NCI-H510A treated with DMSO at 0.1 percent for 48 hours (cell line): ENCODE results near the gene TBL1Y.
"Not testable (repeated sequence)": the region's sequence is repeated elsewhere in the genome, so short reads cannot be mapped to it uniquely, and the experiment has no call there.

ENCODE experiments used
- DNase-seq: peaks from one replicate; lab custom pipeline; 2025; lab: John Stamatoyannopoulos, UW

The TBL1Y gene

DNA sequence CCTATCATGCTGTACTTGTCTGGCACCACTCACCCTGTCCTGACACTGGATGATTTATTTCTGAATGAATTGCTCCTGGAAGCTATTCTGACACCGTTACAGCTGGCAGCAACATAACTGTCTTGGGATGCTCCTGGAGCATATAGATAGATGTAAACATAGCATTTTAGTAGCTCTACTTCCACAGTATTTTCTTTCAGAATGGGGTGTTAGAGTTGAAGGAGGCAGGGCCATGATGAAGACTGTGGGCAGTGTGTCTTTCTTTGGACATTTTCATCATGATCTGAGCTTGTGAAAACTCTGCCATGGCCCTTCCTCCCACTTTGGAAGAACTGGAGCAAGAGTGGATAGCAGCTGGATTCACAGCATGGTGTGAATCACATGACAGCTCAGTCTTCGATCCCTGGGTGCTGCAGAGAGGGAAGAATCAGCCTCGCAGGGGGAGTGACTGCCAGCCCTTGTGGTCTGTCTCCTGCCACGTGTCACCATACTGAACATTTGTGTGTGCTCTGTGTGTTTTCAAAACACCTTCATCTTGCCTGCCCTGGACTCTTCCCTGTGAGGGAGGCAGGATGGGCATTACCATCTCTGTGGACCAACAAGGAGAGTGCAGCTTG, 61.9 kb downstream of the TBL1Y start:
- DNase-seq: no peak

DNA sequence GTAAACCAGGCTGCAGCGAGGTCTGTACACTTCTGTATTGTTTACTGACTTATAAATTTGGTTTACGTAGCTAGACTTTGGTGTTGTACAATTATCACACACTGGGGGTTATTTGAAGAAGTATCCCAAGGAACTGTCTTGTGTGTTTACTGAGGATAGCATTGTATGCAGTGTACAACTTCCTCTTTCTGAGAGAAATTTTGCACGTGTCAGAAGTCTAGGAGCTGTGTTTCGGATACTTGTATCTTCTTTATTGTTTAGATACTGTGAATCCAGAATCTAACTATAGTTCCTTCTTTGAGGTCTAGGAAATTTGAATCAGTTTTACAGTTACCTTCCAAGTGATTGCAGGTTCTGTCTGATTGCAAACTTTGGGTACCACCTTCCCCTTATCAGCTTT, 64.5 kb downstream of the TBL1Y start:
- no peak for DNase-seq

DNA sequence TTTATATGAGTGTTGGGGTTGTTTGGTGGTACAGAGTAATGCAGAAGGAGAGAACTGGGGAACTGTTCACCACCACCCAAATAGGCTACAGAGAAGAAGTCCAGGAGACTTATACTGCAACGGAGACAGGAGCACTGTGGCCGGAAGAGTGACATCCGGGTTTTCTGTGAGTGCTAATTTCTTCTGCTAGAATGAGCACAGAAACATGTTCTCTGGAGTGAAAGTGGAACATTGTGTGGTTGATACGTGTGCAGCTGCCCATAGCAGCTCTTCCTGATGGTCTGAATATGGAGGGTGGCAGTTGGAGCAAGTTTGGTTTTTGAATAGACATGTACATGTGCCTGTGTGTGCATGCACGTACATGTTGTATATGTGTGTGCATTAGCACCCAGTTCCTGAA, 67.3 kb downstream of the TBL1Y start:
- no peak for DNase-seq

DNA sequence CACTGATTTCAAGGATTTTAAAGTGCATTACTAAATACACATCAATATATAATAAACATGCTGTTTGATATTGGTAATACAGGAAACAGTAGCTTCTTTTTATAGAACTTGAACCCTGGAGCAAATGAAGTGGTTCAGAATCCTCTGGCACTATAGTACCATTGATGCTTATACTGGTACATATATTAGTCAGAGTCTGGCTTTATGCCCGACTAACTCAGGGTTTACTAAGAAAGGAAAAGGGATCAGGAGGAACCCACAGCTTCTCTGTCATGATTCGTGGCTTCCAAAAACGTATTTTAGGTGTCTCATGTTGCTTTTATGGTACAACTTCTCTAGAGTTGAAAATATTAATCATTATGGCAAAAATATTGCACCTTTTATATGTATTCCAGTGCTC, 72.7 kb downstream of the TBL1Y start:
- DNase-seq: no peak

DNA sequence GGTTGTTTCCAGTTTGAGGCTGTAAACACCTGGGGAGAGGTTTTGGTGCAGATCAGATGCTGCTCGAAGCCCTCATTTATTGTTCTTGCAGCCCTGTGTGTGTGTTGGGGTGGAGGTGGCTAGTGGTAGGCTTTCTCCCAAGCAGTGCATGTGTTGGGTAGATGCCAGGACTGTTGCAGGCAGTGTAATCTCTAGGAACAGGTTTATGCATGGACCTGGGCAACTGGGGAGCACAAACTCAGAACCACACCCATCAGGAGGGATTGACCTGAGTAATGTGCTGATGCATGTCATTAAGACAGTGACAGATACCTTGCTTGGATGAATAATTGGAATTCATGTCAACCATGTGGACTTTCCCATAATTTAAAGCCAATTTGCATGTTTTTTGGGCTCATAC, 77.3 kb downstream of the TBL1Y start:
- no peak for DNase-seq

DNA sequence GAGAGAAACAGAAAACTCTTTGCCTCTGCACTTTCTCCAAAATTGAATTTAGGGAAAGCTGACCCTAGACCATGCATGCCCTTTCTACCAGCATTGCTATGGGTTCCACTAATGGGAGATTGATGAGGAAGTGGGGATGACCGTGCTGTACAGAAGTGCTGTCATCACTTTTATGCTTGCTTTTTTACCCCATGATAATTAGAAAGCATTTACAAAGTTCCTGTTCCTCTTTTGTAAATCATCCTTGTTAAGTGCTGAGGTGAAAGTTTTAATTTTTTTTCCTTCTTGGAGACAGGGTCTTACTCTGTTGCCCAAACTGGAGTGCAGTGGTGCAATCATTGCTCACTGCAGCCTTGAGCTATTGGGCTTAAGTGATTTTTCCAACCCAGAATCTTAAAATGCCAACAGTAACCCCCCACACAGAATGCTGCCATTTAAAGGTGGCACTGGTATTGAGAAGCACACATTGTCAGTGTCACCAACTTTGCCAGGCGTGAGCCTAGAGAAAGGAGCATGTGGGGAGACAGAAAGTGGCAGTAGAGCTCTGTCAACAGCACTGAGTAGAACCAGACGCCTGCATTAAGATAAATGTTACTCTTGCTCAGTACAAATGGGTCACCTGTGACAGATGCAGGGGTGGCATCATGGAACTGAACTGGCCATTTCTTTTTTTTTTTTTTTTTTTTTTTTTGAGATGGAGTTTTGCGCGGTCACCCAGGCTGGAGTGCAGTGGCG, 79.6 kb downstream of the TBL1Y start:
- DNase-seq: no peak

DNA sequence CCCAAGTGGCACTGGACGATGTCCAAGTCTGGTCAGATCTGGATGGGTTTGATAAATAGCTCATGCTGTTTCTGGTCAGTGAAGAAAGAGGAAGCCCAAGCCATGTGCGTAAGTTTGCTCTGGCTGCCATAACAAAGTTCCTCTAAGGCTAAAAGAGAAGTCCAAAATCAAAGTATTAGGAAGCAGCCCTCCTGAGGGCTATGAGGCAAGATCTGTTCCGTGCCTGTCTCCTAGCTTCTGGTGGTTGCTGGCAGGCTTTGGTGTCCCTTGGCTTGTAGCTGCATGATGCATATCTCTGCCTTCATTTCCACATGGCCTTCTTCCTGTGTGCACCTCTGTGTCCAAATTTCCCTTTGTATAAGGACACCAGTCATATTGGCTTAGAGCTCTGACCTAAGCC, 81.5 kb downstream of the TBL1Y start:
- DNase-seq: no peak

DNA sequence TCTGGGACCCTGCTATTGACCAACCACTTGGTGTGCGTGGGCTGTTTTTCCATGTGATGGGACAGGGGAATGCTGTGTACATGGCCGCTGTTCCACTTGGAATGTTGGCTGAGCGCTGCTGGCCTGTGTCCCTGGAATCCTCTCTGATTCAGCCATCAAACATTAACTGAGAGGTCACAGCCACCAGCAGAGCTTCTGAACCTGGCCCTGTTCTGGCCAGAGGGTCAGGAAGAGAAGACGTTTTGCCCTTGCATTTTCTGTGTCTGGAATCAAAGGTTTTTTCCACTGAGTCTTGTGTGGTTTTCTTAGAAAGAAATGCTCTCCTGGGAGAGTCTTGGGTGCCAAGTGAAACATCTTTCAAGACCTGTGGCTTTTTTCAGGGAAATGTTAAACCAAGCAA, 85.5 kb downstream of the TBL1Y start:
- no peak for DNase-seq

DNA sequence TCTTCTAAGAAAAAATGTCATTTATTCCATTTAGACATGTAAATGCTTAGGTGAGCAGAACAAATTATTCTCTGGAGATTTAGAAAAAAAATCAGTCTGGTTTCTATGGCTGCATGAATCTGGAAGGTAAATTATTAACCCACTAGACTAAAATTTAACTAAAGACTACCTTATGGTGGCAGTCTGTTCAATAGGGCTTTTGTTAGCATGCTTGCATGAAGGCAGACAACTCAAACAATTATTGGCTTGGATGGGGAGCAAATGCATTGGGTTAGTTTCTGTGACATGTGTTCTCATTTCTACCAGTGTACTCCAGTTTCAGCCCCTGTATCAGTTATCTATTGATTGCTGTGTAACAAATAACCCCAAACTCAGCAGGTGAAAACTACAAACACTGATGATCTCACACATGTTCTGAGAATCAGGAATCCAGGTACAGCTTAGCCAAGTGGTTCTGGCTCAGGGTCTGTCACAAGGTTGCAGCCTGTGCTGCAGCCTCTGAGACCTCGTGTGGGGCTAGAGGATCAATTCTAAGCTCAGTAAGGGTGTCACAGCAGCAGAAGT, 87.1 kb downstream of the TBL1Y start:
- no peak for DNase-seq

DNA sequence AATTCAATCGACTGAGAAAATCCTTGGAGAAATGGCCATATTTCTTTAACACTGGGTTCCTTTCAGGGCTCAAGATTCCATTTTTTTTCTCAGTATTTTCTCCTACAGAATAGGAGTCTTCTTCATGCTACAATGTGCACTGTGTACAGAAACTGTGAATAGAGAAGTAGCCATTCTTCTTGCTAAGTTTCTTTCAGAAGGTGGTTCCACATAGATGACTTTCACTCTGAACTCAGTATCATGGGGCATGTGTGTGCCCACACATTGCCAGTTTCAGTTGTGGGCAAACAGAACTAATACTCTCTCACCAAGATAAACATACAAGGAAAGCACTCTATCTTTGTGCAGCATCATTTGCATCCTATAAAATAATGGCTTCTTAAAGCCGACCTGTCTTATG, 89.4 kb downstream of the TBL1Y start:
- no peak for DNase-seq

DNA sequence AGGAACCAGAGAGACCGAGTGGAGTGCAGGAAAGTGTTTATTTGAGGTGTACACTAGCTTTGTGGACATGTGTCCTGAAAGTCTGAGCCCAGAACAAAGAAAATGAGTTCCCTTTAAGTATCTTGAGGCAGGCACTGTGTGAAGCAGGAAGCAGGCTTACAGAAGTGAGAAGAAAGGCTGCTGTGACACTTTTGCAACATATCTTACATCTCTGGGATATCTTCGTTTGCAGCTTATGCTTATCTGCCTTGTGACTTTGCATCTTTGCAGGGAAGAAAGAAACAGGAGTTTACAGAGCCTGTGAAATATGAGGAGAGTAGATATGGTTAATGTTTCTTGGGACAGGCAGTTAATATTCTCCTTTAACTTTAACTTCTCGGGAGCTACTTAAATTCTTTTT, 92.1 kb downstream of the TBL1Y start:
- no peak for DNase-seq

DNA sequence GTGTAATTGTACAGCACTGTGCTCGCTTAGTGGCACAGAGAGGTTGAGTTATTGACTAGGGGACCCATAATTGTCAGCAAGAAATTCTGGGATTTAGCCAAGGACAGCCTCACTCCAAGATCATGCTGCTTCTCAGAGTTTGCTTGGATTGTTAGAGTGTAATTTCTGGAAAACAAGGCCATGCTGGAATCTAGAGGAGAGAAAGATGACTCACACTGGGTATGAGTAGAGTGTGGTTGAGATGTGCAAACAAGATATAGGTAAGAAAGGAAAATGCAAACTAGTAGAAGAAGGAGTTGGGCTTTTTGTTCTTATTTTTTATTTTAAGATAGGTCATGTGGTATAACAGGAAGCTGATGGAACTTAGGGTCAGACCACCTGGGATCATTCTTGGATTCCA, 97.4 kb downstream of the TBL1Y start:
- no peak for DNase-seq

DNA sequence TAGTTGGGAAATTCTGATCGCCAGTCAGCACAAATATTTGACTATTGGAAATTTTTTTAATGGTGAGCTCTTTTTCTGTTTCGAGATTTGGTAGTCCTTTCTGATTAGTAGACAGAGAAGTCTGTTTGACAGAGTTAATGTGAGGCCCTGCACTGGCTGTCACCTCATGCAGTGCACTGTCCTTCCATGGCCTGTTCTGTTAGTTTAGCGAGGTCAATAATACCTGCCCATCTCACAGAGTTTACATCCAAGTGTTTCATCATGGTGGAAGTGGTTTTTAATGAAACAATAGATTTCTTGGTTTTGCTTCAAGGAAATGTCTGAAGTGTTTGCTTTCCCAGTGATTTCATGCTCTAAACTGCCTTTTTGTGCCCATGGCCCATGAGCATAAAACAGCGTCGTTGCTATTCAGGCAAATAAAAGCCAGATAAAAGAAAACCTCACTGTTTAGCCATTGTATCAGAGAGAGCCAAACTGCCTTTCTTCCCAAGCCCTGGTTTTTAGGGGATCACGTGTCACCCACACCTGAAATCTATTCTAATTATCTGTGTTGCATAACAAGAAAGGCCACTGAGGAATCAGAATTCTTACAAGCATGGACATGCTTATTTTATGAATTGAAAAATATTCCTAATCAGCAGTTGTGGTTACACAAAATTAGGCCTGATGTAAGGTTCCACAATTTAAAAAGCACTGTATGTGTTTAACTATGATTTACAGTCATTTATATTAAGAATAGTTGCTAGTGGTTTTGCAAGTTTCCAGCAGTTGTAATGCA, 98.3 kb downstream of the TBL1Y start:
- no peak for DNase-seq

DNA sequence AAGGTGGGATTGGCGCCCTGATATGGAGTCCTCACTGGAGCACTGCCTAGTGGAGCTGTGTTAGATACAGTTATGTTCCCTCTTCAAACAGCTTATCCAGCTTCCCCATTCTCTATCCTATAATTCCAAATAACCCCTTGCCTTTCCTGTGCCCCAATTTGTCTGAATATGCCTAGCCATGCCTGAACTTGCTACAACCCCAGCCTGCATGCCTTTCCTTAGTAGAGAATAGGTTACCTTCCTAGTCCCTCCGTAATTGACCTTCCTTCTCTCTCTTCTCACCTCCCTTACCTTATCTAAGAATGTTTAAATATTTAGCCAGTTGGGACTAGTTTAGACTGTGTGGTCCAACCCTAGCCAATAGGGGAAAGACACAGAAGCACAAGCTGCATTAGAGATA, 102.6 kb downstream of the TBL1Y start:
- no peak for DNase-seq

DNA sequence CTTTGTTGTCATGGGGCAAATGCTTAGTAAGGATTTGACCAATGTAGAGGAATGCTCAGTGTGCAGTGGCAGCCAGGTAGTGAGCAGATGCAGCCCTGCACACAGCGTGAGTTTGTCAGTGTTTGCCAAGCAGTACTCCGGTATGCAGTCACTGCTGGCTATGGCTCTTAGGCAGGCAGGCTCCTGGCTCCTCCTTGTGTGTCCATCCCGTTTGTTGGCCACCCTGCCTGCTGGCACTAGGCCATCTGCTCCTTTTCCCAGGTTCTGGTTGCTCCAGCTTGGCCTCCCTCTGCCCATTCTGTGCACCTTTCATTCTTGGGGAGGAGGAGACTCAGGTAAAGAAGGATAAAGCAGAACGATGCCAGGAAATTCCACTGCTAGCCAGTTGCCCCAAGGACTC, 106.0 kb downstream of the TBL1Y start:
- DNase-seq: no peak

DNA sequence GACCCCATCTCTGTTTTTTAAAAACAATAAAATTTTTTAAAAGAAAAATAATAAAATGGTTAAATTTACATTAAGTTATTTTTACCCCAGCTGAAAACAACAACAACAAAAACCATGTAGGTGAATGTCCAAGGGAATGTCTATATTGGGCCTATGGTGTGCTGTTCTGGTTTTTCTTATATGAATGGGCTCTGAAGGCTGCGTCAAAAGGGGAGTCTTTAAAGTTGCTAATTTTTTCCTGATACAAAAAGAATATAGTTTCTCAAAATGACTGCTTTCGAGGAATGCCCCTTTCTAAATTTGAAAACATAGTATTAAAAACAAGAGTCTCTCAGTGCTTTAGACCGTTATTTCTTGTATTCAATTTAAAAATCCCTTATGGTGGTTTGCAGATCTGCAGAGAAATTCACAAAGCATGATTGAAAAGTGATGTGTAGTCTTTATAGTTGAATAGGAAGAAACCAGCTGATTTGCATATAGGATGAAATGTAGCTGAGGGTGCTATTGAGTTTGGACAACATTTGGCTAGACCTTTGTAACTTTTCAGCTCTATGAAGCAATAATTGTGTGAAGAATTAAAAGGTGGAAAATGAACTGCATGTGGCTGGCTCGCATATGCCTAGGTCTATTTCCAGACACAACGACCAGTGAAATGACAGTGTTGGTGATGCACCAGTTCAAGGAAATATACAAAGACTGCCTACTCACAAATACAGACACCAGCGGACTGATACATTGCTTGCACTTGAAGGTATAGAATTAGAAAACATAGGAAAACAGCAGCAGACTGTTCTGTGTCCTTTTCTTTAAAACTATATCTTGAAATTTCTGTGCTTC, 107.0 kb downstream of the TBL1Y start:
- no peak for DNase-seq

DNA sequence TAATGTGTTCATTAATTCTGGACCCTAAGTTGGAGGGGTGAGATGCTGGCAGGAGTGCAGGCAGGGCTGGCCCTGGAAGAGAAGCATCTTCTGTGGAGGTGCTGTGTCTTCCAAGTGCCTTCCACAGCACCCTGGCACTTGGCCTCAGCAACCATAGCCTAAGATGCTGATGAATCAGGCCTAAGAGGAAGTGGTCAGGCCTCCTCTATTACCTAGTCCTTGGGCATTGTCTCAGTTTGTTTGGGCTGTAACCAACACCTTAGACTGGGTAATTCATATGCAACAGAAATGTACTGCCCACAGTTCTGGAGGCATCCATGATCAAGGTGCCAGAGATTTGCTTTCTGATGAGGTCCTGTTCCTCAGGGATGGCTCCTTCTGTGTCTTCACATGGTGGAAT, 128.5 kb downstream of the TBL1Y start:
- no peak for DNase-seq

DNA sequence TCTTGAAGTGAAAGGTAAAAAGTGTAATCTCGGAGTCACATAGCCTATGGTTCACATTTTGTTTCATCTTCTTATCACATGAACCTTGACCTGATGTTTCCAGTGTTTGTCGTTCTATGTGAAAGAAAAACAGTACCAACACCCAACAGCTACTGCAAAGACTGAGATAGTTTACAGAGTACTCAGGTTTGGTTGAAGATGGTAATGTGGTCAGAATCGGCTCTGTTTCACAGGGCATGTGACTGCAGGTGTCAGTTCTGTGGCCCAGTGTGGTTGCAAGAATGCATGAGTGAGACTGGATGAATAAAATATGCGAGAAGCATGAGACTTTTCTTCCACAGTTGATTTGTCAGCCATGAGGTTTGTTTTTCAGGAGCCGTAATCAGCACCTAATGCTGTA, 130.2 kb downstream of the TBL1Y start:
- DNase-seq: no peak

DNA sequence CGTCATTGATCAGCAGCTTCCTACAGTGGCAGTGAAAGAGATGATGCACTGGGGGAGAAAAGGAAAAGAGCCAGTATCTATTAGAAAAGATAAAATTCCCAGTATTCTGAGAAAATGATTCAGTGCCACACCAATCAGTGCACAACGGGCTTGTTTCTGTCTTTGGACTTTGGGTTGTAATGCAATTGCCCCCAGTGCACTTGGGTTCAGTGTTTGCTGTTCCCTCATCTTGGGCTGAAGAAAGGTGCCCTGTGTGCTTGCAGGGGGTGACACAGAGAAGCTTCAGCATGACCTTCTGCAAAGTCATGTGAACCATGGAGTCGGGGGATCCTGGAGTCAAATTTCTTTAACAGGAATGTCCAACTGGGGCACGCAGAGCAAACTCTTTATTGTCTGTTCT, 131.5 kb downstream of the TBL1Y start:
- DNase-seq: no peak

DNA sequence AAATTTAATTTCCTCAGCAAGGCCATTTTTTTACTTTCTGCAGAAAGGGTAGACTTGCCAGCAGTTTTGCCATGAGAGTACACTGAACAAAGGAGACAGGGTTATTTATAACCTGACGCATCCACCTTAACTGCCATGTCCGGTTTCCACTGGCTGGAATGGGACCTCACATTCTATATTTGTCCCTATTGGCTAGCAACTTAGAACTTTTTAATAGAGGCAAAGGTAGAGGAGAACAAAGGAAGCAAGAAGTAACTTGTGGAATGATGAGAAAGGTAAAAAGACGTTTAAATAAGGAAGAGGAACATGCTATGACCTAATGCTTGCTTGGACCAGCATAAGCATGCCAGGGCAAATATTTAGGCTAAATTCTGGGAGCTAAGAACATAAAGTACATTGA, 142.0 kb downstream of the TBL1Y start:
- DNase-seq: not testable (repeated sequence)

DNA sequence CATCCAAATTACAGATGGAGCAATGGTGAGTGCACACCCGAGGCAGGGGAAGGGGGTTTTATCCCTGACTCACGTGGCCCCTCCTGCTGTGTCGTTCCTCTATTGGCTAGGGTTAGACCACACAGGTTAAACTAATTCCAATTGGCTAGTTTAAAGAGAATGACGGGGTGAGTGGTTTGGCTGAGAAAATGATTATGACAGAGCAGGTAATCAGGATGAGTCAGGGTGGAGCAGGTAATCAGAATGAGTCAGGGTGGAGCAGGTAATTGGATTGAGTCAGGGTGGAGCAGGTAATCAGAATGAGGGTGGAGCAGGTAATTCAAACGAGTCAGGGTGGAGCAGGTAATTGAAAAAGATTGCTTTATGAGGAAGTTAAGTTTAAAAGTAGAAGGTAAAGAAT, 146.4 kb downstream of the TBL1Y start:
- DNase-seq: no peak

DNA sequence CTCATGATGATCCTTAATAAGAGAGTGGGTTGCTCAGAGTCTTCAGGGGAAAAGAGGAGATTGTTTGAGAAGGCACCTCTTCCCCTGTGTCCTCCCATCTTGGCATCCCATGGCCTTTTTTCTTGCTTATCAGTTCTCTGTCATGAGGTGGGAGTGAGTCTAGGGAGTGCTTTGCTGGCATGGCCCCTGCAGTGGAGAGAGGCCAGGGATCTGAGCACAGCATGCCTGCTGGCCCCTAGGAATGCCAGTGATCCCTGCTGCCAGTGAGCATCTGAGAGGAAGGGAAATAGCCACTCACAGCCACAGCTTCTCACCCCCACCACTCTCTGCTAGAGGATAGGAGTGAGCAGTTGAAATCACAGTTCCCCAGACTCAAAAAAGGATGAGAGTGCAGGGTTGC, 168.2 kb downstream of the TBL1Y start:
- no peak for DNase-seq
